Measurements from ENCODE around the gene PYCARD. TPM values are rescaled to one million over a fixed set of nuclear protein-coding genes. Genes with fewer than 3 reads are reported as not detected.
"Not testable (repeated sequence)": the region's sequence is repeated elsewhere in the genome, so short reads cannot be mapped to it uniquely, and the experiment has no call there.

PYCARD gene
- total RNA-seq, 1 experiment from 2014 or later: not detected

GRCh38 chr16:31196324-31197088 lies 6.1 kb downstream of the PYCARD start:
- Histone ChIP-seq H3K4me2 (ENCODE audit: low read length) (no peak overlapping the region), H4K20me1 (ENCODE audit: insufficient read depth) (peaks cover 42% of the 10 kb centered on the region; the same call in 1 of the 2 replicates), H3K4me1 (ENCODE audit: control insufficient read depth in 1 of 2, insufficient read depth in 2 of 2, low read length in 2 of 2) (no peaks in the 10 kb centered on the region), H3K4me3 (replicated peaks in 1 of 2; ENCODE audit: low read depth in 1 of 2, low read length in 2 of 2) (no peak overlapping the region), H3K36me3 (ENCODE audit: control insufficient read depth in 1 of 2, insufficient read depth in 2 of 2, low read length in 2 of 2) (peaks cover 52 to 83% of the 10 kb centered on the region in 2 experiments), H3K9me3 (ENCODE audit: control insufficient read depth in 1 of 2, insufficient read depth in 1 of 2, low read depth in 1 of 2, low read length in 2 of 2) (no peaks in the 10 kb centered on the region), H3K27ac (ENCODE audit: low read depth, low read length) (no peak overlapping the region), H3K27me3 (ENCODE audit: insufficient read depth, low read length) (no peaks in the 10 kb centered on the region), H3K9ac (ENCODE audit: low read length) (no peak overlapping the region), H3K9me2 (ENCODE audit: insufficient read depth) (no peaks in the 10 kb centered on the region), H2AFZ (ENCODE audit: low read depth, low read length, poor library complexity, severe bottlenecking) (no peak overlapping the region), H3K79me2 (ENCODE audit: insufficient read depth, low read length) (peaks cover 57% of the 10 kb centered on the region)
- no TSS peak for BruUV-seq (replicated peaks)
- intact Hi-C loops (cut with micrococcal nuclease): no loop called here
- TF ChIP-seq, protein P1, sequence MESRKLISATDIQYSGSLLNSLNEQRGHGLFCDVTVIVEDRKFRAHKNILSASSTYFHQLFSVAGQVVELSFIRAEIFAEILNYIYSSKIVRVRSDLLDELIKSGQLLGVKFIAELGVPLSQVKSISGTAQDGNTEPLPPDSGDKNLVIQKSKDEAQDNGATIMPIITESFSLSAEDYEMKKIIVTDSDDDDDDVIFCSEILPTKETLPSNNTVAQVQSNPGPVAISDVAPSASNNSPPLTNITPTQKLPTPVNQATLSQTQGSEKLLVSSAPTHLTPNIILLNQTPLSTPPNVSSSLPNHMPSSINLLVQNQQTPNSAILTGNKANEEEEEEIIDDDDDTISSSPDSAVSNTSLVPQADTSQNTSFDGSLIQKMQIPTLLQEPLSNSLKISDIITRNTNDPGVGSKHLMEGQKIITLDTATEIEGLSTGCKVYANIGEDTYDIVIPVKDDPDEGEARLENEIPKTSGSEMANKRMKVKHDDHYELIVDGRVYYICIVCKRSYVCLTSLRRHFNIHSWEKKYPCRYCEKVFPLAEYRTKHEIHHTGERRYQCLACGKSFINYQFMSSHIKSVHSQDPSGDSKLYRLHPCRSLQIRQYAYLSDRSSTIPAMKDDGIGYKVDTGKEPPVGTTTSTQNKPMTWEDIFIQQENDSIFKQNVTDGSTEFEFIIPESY (IDR thresholded peaks at IDR 0.05; ENCODE audit: extremely low read depth, insufficient replicate concordance, low read length): no peak
- no peak for TF ChIP-seq SP1 (IDR thresholded peaks at IDR 0.05; ENCODE audit: low read depth)
- no peak for TF ChIP-seq MAX (IDR thresholded peaks at IDR 0.05)
- no peak for TF ChIP-seq JUND (IDR thresholded peaks at IDR 0.05)
- no peak for TF ChIP-seq POLR2AphosphoS5 (IDR thresholded peaks at IDR 0.05; ENCODE audit: low read depth, low read length)
- no peak for TF ChIP-seq SRF (IDR thresholded peaks at IDR 0.05; ENCODE audit: low read depth)
- TF ChIP-seq EGR1 (IDR thresholded peaks at IDR 0.05; ENCODE audit: low read depth): no peak
- ChIA-PET RAD21 (ENCODE audit: low non-redundant PET in 1 of 2, low total read pairs in 2 of 2, uncharacterized antibody in 2 of 2, unreplicated experiment in 2 of 2) (no interaction called here), CTCF (no interaction called here), POLR2A (no interaction called here)
- DNase-seq (ENCODE audit: low read depth, low spot score): no peak
- no peak for ATAC-seq

- CTCF ChIA-PET; H3K4me3 ChIP-seq (replicated peaks in 1 of 2; ENCODE audit: low read depth in 1 of 2, low read length in 2 of 2); DNase-seq (ENCODE audit: low read depth, low spot score); intact Hi-C loops (cut with micrococcal nuclease); BruUV-seq (replicated peaks); H3K4me1 ChIP-seq (ENCODE audit: control insufficient read depth in 1 of 2, insufficient read depth in 2 of 2, low read length in 2 of 2); H3K9ac ChIP-seq (ENCODE audit: low read length); H2AFZ ChIP-seq (ENCODE audit: low read depth, low read length, poor library complexity, severe bottlenecking); POLR2A ChIA-PET; H3K9me2 ChIP-seq (ENCODE audit: insufficient read depth); H3K27ac ChIP-seq (ENCODE audit: low read depth, low read length); RAD21 ChIA-PET (ENCODE audit: low non-redundant PET in 1 of 2, low total read pairs in 2 of 2, uncharacterized antibody in 2 of 2, unreplicated experiment in 2 of 2); H3K27me3 ChIP-seq (ENCODE audit: insufficient read depth, low read length); ATAC-seq; H3K4me2 ChIP-seq (ENCODE audit: low read length); H3K9me3 ChIP-seq (ENCODE audit: control insufficient read depth in 1 of 2, insufficient read depth in 1 of 2, low read depth in 1 of 2, low read length in 2 of 2): not testable (repeated sequence)
- Histone ChIP-seq H3K79me2 (ENCODE audit: insufficient read depth, low read length) (peaks cover 63% of the 10 kb centered on the region), H3K36me3 (ENCODE audit: control insufficient read depth in 1 of 2, insufficient read depth in 2 of 2, low read length in 2 of 2) (peaks cover 58 to 84% of the 10 kb centered on the region in 2 experiments), H4K20me1 (ENCODE audit: insufficient read depth) (peaks cover 45% of the 10 kb centered on the region; the same call in 1 of the 2 replicates)
Measured at GRCh38 chr16:31195861-31196260, 6.7 kb downstream of the PYCARD start.

All from HCT116 (cell line).